ENCODE results near the gene SGSM1.

Gene SGSM1

DNA sequence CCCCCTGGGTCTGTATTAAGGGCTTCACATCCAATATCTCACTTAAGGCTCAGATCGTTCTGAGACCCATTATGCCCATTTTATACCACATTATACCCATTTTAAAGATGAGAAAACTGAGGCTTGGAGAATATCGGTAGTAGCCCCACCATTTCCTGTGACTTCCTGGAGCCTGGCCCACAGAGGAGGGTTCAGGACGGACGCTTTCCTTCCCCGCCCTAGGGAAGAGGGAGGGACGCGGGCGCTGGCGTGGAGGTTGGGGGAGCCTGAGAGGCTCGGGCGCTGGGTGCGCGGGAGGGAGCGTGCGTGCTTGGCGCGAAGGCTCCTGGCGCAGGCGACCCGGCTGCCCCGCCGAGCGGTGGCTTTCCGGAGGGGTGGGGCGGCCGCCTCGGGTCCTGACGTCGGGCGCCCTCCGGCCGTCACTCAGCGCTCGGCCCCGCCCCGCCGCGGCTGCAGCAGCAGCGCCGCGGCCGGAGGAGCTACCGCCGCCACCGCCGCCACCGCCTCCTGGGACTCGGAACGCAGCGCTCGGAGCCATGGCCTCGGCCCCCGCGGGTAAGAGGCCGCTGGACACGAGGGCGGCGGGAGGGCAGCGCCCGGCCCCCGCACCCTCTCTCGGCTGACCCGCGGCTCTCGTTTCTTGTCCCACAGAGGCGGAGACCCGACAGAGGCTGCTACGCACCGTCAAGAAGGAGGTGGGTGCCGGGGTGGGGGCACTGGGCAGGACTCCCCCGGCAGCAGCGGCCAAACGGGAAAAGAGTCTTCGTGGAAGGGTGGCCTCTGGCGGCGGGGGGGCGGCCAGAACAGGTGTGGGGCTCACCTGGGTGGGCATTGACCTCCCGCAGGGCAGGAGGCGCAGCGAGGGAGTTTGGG is at the start of gene SGSM1:
Gene SGSM1, plus strand, starts transcription at position 422 of the 873 bp plus-strand sequence. Its CDS starts 115 bp downstream, at position 537.
- peak in 43 of 56 donors; percentile 15 to 81 (median 46) for DNase-seq

DNA sequence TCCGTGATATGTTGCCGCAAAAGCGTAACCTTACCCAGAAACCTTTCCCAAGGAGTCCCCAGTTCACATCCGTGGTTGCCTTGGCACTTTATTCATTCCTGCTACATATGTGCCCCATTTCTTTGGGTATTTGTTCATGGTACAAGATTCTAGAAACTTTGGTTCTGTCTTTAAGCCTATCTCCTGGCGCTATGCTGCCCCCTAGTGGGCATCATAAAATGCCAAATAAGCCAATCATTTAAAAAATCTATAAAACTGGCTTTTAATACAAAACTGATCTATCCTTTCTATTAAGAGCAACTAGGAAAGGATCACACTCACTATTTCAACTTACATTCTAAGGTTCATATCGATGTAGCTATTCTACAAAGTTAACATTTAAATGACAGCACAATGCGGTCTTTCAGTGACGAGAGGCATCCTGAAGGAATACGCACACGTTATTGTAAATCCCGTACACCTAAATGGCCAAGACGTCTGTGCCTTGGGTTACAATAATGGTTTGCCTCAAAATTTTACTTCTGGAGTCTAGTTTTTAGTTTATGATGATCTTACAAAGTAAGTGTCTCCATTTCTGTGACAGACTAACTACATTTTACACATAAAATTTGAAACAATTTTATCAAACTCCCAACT is 47.7 kb upstream of the SGSM1 start:
- DNase-seq = peak in 20 of 56 donors; percentile 1 to 67 (median 14)

- no peak for DNase-seq
Observed at GRCh38 chr22:24759765-24760164, 46.2 kb upstream of the SGSM1 start.

- DNase-seq = no peak
Observed at GRCh38 chr22:24760708-24761306, 45.2 kb upstream of the SGSM1 start.

DNA sequence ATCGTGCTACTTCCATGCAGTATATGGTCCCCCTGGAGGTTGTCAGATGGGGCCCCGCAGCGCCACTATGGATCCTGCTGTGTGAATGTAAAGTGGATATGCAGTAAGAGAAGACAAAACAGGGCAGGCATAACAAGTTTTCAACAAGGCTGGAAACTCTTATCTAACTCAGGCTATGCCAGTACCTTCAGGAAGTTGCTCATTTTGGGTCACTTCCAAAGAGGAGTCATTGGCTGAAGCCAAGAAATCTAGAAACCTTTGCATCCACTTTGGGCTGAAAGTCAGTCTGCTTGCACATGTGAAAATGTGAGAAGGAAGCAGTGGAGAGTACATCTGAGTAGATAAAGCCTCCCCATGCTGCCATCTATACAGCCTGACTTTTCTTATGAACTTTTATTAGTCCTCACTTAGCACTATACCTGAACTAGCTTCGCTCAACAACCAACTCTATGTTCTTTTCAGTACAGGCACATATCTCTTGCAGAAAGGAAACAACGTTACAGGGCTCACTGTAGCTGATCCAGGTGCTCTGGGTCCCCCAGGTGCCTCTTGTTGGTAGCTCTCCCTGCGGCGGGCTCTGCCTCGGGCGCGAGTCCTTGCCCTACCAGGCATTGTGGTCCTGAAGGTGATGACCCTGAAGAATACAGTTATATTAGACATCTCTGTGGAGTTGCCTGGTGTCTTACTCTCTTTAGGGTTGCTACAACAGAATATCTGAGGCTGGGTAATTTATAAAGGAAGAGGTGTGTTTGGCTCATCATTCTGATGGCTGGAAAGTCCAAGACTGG is 43.9 kb upstream of the SGSM1 start:
- DNase-seq = no peak

DNA sequence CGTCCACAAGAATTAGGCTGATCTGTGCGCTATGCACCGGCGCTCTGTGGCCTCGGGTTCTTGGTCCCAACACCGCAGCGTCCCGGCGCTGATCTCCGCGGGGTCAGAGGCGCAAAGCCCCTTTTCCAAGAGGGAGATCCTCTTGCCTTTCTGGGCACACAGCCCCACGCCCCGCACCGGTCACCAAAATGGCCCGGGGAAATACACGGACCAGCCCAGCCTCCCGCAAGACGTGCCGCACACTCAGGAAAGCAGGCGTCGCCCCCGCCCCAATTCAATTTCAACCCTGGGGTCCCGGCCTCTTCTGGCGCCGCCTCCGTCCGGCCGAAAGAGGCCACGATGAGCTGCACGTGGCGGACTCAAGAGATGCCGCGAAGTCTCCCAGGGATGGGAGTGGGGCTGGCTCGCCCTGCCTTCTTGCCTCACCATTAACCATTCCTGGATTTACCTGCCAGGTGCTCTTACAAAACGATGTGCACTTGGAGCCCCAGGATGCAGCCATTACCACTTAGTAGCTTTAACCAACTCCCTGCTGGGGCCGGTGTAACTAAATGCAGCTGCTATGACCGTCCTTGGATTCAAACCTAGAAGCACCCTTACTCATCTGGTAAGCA is 42.0 kb upstream of the SGSM1 start:
- DNase-seq = no peak

GRCh38 chr22:24765166-24765565 is 40.8 kb upstream of the SGSM1 start:
- DNase-seq = no peak

DNA sequence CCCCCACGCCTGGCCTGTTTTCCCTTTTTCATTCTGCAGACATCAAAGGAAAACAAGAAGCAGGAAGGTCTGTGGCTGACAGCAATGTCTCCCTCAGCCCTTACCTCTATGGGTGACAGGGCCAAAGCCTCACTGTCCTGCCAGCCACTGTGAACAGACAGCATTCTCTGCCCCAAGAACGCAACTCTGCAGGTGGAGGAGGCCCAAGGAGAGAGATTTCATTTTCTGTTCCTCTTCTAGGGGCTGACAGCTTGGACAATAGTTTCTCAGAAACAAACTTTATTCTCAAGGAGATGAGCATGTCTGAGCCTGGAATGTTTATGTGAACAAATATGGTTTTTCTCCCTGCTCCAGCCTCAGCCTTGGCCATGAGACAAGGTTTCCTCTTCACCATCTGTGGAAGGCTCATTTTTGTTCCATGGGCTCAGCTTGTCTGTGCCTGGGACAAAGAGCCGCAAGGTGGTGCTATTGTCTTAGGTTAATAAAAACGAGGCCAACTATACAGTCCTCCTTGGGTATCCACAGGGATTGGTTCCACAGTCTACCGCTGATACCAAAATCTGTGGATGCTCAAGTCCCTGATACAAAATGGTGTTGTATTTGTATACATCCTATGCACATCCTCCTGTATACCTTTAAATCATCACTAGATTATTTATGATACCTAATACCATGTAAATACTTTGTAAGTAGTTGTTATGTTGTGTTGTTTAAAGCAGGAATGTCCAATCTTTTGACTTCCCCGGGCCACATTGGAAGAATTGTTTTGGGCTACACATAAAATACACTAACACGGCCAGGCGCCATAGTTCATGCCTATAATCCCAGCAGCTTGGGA is 37.3 kb upstream of the SGSM1 start:
- peak in 25 of 56 donors; percentile 1 to 63 (median 24) for DNase-seq

GRCh38 chr22:24772493-24773220 is 33.4 kb upstream of the SGSM1 start:
- DNase-seq = peak in 1 of 56 donors; percentile 3

GRCh38 chr22:24775769-24776492 is 30.1 kb upstream of the SGSM1 start:
- DNase-seq = no peak

- DNase-seq = no peak
Observed at GRCh38 chr22:24776525-24776924, 29.5 kb upstream of the SGSM1 start.

GRCh38 chr22:24789516-24789915 is 16.5 kb upstream of the SGSM1 start:
- no peak for DNase-seq

- no peak for DNase-seq
Observed at GRCh38 chr22:24791362-24791761, 14.6 kb upstream of the SGSM1 start.

DNA sequence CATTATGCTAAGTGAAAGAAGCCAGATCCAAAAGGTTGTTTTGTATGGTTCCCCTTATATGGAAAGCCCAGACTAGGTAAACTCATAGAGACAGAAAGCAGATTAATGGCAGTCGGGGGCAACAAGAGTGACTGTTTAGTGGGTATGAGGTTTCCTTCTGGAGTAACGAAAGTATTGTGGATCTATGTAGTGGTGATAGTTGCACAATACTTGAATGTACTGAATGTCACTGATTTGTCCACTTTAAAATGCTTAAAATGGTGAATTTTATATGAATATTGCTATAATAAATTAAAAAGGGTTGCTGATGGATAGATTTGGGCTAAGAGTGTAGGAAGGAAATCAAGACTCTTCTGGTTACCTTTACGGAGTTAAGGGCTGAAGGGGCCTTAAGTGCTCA is 10.0 kb upstream of the SGSM1 start:
- no peak for DNase-seq

GRCh38 chr22:24796860-24797259 is 9.2 kb upstream of the SGSM1 start:
- DNase-seq = no peak

DNA sequence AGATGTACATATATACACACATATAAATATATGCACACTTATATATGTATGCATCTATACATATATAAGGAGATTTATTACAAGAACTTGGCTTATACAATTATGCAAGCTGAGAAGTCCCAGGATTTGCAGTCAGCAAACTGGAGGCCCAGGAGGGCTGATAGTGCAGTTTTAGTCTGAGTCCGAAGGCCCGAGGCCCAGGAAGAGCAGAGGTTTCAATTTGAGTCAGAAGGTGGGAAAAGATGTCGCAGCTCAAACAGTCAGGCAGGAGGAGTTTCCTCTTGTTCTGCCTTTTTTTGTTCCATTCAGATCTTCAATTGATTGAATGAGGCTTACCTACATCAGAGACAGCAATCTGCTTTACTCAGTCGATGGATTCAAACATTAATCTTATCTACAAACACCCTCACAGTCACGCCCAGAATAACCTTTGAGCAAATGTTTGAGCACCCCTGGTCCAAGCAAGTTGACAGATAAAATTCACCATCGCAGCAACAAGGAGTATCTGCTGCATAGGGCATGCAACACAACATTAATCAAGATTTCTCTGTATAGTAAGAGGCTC is 4.0 kb upstream of the SGSM1 start:
- no peak for DNase-seq

GRCh38 chr22:24803064-24803542 is 2.9 kb upstream of the SGSM1 start:
- peak in 18 of 56 donors; percentile 2 to 67 (median 23) for DNase-seq

DNA sequence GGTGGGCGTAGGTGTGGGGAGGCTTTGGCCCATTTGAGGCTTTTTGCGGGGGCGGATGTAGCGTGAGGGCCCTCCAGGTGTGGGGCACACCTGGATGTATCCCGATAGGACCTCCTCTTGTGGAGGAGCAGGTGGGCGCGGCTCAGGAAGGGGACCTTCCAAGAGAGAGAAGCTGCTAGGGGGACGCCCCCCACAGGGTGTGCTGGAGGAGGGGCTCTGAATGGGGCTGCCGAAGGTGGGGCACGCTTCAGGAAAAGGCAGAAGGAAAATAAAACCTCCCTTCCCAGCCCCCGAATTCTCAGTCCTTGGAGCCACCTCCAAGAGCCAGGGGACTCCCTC is 621 bp downstream of the SGSM1 start:
- no peak for DNase-seq
